Measurements from ENCODE around the gene SPTLC2.
"Not testable (repeated sequence)": the region's sequence is repeated elsewhere in the genome, so short reads cannot be mapped to it uniquely, and the experiment has no call there.

The SPTLC2 gene

GRCh38 chr14:77616454-77617229 is at the start of gene SPTLC2:
SPTLC2 (minus strand) TSS chr14:77616637; CDS start chr14:77616579, 58 bp downstream.
- peak; percentile 100 for DNase-seq

DNA sequence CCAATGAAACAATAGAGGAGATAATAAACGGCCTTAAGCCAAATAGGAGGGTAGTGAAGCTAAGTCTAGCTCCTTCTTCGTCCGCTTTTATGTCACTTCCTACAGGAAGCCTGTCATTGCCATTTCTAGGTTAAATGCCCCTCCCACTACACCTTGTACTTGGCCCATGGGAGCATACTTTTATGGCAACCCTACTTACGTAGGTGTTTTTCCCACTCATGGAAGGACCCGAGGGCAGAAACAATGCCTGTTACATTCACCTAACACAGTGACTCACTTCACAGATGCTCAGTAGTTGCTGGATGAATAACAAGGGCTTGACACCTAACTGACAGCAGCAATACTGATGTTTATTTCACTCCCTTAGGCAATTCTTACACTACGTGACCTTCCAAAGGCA is 46.9 kb upstream of the SPTLC2 start:
- peak; percentile 91 for DNase-seq

GRCh38 chr14:77661562-77661961 is 45.1 kb upstream of the SPTLC2 start:
- DNase-seq, result peak; percentile 61

DNA sequence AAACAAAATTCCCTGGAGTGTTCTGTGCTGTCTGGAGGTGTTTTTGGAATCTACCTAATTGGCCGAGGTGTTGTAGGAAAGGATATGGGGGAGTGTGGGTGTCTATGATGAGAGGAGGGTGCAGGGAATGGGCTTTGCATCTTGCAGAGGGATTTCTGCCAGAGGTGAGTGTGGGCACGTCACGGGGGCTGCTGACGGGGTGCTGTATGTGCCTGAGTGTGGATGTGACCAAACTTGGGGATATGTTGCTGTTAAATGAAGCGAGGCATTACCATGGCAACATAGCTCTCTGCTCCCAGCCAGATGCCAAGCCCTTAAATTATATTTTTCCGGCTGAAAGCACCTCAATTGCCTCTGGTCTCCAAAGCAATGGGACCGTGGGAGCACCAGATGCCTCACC is 44.3 kb upstream of the SPTLC2 start:
- peak; percentile 100 for DNase-seq

- DNase-seq, result no peak
These were observed 43.4 kb upstream of the SPTLC2 start for GRCh38 chr14:77659831-77660230.

DNA sequence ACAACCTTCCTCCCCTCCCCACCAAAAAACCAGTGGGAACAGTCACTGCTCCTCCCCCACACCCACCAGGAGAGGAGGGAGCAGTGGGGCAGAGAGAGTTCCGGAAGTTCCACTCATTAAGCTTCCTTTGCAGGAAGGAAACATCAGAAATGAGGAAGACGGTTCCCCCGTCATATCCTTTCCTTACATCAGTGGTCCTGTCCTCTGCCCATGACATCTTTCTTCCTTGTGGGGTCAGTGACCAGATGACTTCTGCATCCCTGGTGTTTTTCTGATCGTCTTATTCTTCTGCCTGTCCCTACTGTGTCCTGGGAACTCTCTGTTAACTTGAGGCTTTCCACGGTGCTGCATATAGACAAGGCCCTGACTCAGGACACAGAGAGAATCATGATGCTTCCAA is 40.8 kb upstream of the SPTLC2 start:
- no peak for DNase-seq

DNA sequence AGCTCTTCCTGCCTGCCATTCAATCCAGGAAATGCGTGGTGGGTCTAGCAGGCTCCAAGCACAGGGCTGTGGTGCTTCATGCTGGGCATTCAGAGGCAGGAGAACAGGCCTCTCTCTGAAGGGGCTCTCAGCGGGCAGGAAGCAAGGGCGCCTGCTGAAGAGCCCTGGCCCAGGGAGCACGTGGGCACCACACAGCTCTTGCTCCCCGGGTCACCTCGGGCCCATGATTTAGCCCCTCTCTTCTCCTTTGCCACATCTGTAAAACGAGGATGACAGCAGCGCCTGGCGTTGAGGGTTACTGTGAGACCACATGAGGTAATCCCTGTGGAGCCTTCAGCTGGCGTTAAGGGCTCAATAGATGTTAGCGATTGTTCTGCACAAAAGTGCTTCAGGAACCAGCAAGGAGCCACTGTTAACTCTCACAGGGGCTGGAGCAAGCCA is 37.6 kb upstream of the SPTLC2 start:
- DNase-seq, result peak; percentile 91

GRCh38 chr14:77649326-77649725 is 32.9 kb upstream of the SPTLC2 start:
- no peak for DNase-seq

- DNase-seq, result no peak
These were observed 32.2 kb upstream of the SPTLC2 start for GRCh38 chr14:77648520-77649200.

GRCh38 chr14:77647853-77648252 is 31.4 kb upstream of the SPTLC2 start:
- no peak for DNase-seq

- DNase-seq, result no peak
These were observed 30.5 kb upstream of the SPTLC2 start for GRCh38 chr14:77646907-77647306.

- no peak for DNase-seq
These were observed 29.2 kb upstream of the SPTLC2 start for GRCh38 chr14:77645520-77646230.

DNA sequence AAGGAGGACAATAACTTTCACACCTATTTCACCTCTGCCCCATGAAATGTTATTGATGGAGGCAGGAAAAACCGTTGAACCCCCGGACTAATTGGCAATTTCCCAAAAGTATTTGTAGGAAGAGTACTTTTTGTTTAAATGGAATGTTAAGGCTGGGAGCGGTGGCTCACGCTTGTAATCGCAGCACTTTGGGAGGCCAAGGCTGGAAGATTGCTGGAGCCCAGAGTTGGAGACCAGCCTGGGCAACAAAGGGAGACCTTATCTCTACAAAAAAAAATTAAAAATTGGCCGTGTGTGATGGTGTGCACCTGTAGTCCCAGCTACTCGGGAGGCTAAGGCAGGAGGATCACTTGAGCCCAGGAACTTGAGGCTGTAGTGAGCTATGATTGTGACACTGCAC is 26.0 kb upstream of the SPTLC2 start:
- no peak for DNase-seq

DNA sequence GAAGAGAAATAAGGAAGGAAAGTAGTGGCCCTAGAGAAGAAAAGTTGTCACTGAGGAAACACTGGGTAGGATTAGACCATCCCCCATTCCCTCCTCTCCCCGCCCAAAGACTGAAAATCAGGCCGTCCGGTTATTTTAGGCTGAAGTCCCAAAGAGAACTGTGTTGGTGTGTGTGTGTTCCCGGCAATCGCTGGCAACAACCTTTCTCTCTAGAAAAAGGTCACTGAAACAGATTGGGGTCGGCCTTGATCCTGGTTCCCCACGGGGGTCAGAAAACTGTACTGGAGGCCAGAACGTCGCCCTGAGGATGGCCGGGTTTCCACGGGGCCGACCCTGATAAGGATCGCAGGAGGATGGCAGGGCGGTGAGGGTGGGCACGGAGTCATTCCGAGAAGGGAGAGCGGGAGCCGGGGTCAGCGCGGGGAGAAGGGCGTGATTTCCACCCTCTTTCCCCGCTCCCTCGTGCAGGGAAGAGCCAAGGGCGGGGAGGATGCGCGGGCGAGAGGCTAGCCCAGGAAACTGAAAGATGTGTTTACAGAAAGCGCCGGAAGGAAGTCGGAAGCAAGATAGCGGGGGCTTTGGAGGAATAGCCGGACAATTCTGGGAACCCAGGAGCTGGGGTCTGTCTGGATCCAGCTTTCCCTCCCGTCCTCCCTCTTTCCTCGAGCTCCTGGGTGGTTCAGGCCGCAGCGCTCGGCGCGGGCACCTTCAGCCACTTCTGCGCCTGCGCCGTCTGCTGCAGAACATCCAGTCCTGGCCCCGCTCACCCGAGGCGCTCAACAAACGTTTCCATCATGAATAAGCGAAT is 25.3 kb upstream of the SPTLC2 start:
- DNase-seq, result no peak

DNA sequence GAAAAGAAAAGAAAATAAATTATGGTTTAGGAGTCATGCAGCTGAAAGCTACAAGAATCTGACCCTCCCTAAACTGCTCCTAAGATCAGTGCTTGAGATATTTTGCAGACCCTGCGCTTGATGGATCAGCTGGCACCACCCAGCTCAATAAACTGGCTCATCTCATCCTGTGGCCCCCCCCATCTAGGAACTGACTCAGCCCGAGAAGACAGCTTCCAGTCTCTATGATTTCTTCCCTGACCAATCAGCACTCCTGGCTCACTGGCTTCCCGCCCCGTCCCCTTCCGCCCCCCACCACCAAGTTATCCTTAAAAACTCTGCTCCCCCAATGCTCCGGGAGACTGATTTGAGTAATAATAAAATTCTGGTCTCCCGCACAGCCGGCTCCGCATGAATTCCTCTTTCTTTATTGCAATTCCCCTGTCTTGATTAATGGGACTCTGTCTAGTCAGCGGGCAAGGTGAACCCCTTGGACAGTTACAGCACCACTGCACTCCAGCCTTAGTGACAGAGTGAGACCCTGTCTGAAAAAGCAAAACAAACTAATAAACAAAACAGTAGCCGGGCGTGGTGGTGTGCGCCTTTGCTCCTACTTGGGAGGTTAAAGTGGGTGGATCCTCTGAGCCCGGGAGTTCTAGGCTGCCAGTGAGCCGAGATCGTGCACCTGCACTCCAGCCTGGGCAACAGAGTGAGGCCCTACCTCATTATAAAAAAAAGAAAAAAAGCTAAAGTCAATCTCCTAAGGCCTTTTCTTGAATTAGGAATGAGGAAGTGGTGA is 24.5 kb upstream of the SPTLC2 start:
- DNase-seq, result peak; percentile 69

- no peak for DNase-seq
These were observed 22.3 kb upstream of the SPTLC2 start for GRCh38 chr14:77638771-77639171.

- not testable (repeated sequence) for DNase-seq
These were observed 19.4 kb upstream of the SPTLC2 start for GRCh38 chr14:77635869-77636268.

- not testable (repeated sequence) for DNase-seq
These were observed 19.0 kb upstream of the SPTLC2 start for GRCh38 chr14:77635466-77635865.

DNA sequence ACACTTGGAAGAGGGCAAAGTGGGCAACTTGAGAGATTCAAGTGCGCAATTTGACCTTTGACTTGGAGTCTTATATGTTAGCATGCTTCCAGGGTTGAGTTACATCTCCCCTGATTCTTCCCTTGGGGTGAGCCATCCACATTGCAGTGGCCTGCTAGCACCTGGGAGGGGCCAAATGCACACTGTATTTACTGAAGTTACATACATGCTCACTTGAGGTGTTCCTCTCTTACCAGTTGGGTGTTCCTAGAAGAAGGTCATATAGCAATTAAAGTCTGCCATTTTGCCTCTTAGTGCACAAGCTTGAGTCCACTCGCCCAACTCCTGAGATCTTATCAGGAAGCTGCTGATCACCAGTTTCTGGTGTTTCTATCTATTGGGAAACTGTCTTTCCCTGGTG is 13.7 kb upstream of the SPTLC2 start:
- no peak for DNase-seq

- DNase-seq, result no peak
These were observed 8.9 kb upstream of the SPTLC2 start for GRCh38 chr14:77625360-77625759.

DNA sequence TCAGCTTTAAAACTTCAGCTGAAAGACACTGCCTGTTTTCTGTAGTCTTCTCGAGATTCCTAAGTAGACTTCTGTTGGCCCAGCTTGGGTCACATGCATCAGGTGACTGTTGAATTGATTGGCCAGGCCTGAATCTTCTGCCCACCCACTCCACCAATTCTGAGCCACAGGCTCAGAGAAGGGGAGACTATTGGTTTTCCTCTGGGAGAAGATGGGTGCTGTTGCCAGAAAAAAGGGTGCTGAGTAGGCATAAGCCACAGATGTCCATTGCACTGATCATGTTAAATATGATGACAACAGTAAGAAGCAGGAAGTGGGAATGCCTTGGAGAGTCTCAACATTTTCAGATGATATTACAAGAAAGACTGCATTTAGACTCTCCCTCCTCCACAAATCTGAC is 6.8 kb upstream of the SPTLC2 start:
- DNase-seq, result no peak

- no peak for DNase-seq
These were observed 6.0 kb upstream of the SPTLC2 start for GRCh38 chr14:77622366-77622961.
